LNCaP clone FGC (cell line): ENCODE data around the gene PAX7.

ENCODE experiments used
- DNase-seq: peaks from one replicate; pipeline ENCODE4 v3.0.0-alpha.2; 2011; ENCODE audit warnings: low read depth
- H3K4me3 ChIP-seq: 2 replicates; pipeline ENCODE4 v1.5.1; 2011; ENCODE audit warnings: mild to moderate bottlenecking, low read depth, low read length, control low read depth
- CTCF ChIP-seq: IDR thresholded peaks from 2 replicates; pipeline ENCODE4 v1.5.1; 2012; ENCODE audit warnings: mild to moderate bottlenecking; ENCODE audit not compliant: control insufficient read depth, insufficient read depth; ENCODE audit errors: extremely low read depth

The PAX7 gene

DNA sequence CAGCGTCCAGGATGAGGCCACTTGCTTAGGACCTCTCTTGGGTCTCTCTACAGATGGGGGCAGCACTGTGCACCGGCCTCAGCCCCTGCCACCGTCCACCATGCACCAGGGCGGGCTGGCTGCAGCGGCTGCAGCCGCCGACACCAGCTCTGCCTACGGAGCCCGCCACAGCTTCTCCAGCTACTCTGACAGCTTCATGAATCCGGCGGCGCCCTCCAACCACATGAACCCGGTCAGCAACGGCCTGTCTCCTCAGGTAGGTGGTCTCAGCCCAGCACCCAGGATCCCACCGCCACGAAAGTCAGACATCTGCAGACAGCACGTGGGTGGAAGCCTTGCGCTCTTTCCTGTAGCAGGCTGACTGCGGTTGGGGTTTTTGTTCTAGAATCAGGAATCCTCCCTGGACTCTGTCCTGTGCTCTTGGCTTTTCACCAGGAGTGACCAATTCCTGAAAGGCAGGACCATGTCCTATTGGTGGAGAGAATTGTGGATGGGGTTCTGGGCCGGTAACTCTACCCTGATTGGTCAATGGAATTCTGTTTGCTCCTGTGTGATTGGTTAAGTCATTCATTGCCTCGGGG is 72.5 kb downstream of the PAX7 start:
- no peak overlapping the region for H3K4me3 ChIP-seq
- DNase-seq = no peak
- TF ChIP-seq CTCF = no peak

DNA sequence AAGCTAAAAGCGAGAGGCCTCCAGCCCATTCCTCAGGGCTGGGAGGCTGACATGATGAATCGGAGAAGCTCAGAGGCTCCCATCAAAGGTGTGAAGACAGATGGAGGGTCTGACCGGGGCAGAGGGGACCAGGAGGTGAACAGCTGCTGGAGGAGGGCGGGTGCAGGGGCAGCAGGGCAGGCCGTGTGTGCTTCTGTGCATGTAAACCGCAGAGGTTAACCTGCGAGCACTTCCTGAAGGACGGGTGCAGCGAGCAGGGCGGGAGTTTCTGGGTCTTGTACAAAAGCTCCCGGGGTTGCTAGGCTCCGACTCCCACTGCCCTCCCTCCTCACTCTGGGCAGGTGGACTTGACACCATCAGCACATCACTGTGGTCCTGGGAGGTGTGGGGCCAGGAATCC is 75.2 kb downstream of the PAX7 start:
- no peak for DNase-seq
- H3K4me3 ChIP-seq = no peak overlapping the region
- no peak for TF ChIP-seq CTCF

- H3K4me3 ChIP-seq = no peak overlapping the region
- no peak for DNase-seq
- TF ChIP-seq CTCF = no peak
Observed at GRCh38 chr1:18707696-18708257, 77.1 kb downstream of the PAX7 start.

DNA sequence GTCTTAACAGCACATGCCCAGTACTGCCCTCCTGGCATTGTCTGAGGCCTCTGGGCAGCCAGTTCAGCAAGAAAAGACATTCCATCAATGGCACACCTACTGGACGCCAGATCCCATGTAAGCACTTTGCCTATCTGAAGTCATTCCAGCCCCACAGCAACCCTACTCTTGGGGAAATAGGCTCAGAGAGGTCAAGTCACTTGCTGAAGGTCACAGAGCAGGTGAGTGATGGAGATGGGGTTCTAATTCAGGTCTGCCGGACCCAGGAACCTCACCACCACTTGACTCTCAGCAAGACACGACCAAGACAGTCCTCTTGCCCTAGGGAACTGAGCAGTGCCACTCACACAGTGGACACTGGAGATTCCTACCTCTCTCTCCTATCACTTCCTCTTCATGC is 79.4 kb downstream of the PAX7 start:
- no peak for DNase-seq
- TF ChIP-seq CTCF = no peak
- no peak overlapping the region for H3K4me3 ChIP-seq

DNA sequence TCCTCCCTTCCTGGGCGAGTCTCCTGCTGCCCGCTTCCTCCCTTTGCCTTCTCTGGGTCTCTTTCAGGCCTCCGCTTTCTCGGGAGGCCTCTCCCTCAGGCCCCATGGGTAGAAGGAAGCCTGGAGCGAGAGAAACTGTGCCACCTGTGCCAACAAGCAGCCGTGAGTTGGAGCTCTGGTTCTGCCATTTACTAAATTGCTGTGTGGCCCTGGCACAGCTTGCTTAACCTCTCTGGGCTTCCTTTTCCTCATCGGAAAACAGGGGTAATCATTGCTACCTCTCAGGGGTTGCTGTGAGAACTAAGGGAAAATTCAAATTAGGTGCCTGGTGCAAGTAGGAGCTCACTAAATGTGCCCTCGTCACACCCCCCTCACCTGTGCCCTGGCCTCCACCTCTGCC is 80.4 kb downstream of the PAX7 start:
- H3K4me3 ChIP-seq = no peak overlapping the region

GRCh38 chr1:18711536-18712251 is 81.0 kb downstream of the PAX7 start:
- DNase-seq = no peak
- TF ChIP-seq CTCF = no peak
- H3K4me3 ChIP-seq = no peak overlapping the region

More for the DNA sequence above, 80.4 kb downstream of the PAX7 start:
- TF ChIP-seq CTCF = no peak
- no peak for DNase-seq
